GM18868 (cell line): Measurements from ENCODE around the gene TELO2.
"Not testable (repeated sequence)": the region's sequence is repeated elsewhere in the genome, so short reads cannot be mapped to it uniquely, and the experiment has no call there.

ENCODE experiments used
- ATAC-seq: cut with Tn5 transposase; IDR thresholded peaks from one replicate; pipeline ENCODE4 v1.9.1; 2021; ENCODE audit warnings: mild to moderate bottlenecking, moderate library complexity; ENCODE audit not compliant: unreplicated experiment

TELO2 gene

GRCh38 chr16:1474796-1475551 lies 18.2 kb upstream of the TELO2 start, which contains the start of gene CLCN7:
Gene CLCN7 (minus strand): TSS chr16:1475028. CDS start chr16:1474974, 54 bp downstream.
- peak; percentile 85 for ATAC-seq

DNA sequence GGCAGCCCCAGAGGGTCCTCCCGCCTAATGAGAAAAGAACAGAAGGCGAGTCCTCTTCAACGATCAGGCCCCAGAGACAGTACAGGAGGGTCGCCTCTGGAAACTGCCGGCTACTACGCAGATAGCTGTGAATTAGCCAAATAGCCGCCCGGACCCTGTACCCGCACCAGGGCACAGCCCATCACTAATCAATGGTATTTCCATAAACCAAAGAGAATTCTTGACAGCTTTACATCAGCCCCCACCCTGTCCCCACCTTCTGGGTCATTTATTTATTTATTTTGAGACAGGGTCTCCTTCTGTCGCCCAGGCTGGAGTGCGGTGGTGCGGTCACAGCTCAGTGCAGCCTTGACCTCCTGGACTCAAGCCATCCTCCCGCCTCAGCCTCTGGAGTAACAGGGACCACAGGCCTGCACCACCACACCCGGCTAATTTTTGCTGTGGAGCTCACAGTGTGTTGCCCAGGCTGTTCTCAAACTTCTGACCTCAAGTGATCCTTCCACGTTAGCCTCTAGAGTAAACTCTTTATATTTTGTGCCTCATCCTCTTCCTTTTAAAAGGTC lies 17.5 kb upstream of the TELO2 start:
- no peak for ATAC-seq

GRCh38 chr16:1477033-1477432 lies 16.1 kb upstream of the TELO2 start:
- ATAC-seq, result no peak

GRCh38 chr16:1478937-1479336 lies 14.2 kb upstream of the TELO2 start:
- not testable (repeated sequence) for ATAC-seq

DNA sequence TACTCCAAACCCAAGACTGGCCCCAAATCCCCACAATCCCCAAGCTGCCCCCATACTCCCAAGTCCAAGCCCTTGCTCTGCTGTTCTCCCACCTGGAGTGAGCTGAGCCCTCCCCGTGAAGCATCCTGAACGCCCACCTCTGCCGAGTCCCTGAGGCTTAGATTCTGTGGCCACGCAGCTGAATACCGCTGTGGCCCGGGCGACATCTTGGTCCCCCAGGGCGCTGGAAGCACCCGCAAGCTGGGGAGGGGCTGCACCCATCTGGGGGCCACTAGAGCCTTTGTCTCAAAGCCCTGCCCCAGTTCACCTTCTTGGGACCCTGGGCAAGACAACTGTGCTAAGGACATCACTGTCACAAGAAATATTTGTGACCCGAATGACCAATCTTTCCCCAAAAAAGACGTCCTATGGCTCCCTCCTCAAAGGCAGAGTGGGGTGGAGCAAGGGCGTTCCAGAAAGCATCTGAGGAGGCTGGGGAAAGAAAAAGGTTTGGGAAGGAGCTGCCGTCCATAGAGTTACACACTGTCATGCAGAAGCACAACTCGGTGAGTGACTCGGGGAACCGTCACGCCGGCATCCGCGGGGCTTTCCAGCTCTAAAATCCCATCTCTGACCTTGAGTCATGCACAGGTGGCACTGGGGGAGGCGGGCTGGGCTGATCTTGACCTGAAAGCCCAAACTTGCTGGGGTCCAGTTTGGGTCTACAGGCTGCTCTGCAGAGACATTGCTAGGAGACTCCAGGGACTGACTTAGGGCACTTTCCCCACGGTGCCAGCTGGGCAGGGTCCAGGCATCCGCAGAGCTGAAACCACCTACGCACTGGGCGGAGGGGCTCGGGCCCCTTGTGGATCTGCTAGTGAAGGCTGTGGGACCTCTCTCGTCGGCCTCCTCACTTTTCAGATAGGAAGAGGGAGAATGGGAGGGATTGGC lies 11.0 kb upstream of the TELO2 start:
- no peak for ATAC-seq

DNA sequence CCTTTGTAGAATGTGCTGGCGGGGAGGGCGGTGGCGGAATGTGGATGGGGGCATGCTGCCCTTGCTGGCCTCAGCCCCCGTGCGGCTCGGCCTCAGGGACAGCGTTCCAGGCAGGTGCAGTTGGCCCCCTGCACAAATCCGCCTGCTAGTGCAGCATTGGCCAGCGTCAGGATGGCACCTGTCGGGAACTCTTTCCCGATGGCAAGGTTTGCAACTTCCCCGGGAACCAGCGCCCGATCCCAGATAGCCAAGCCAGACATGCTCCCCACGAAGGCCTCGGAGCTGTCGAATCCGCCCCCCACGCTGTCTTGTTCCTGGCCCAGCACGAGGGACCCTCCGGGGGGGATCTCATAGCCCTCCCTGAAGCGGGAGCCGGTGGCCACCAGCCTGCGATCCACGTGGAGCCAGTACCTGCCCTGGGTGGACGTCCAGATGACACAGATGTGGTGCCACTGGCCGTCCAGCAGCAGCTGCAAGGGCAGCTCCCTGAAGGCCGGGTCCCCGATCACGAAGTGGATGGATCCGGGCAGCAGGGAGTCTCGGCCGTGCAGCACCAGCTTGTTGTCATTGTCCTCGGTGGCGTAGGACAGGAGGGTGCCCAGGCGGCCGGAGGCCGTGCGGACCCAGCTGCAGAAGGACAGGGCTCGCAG lies 7.2 kb upstream of the TELO2 start:
- no peak for ATAC-seq

GRCh38 chr16:1486551-1487390 lies 6.4 kb upstream of the TELO2 start:
- ATAC-seq, result no peak

DNA sequence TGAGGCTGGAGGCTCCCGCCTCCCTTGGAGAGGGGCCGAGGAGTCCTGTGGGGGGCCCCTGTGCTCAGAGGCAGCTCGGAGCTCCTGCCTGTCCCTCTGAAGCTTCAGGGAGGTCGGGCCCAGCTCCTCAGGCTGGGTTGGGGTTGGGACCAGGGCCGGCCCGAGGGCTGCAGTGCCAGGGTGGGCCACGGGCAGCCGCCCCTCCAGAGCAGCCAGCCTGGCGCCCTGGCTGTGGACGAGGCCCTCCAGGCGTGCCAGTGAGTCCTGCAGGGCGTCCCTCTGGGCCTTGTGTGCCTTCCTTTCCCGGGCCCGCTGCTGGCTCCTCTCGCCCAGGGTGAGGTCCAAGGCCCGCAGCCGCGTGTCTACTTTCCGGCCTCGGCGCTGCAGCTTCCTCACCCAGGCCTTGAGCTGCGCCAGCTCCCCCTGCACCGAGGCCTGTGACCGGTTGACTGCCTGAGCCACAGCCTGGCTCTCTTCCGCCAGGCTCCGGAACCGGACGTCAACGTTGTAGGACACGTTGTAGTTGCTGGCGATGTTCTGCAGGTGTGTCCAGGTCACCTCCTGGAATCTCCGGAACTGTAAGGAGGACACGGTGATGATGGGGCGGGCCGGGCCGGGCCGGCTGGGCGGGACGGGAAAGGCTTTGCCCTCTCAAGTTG lies 5.6 kb upstream of the TELO2 start:
- ATAC-seq, result no peak

GRCh38 chr16:1488054-1488601 lies 5.0 kb upstream of the TELO2 start:
- ATAC-seq, result no peak

GRCh38 chr16:1488619-1489018 lies 4.5 kb upstream of the TELO2 start, which contains the start of gene PTX4:
Gene PTX4 (minus strand): TSS chr16:1488944. CDS start chr16:1488909, 35 bp downstream.
- no peak for ATAC-seq

- ATAC-seq, result no peak
These were observed 4.1 kb upstream of the TELO2 start for GRCh38 chr16:1489077-1489476.

GRCh38 chr16:1491327-1491726 lies 1.8 kb upstream of the TELO2 start:
- no peak for ATAC-seq

GRCh38 chr16:1492082-1492922 lies 858 bp upstream of the TELO2 start:
- no peak for ATAC-seq

DNA sequence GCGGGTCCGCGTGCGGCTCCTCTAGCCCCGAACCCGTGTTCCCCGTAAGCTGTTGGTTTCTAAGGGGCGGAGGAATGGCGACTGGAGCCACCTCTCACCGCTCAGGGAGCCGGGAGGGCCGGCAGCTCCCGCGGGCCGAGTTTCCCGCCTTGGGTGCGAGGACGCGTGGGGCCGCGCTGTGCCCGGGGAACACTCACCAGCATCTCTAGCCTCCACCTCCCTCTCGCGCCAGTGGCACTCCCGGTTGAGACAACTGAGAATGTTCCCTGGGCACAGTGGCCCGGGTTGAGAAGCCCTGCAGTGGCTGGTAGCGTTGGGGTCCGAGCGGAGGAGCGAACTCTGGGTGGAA lies 560 bp downstream of the TELO2 start:
- no peak for ATAC-seq

GRCh38 chr16:1494129-1494640 lies 1.0 kb downstream of the TELO2 start:
- no peak for ATAC-seq

DNA sequence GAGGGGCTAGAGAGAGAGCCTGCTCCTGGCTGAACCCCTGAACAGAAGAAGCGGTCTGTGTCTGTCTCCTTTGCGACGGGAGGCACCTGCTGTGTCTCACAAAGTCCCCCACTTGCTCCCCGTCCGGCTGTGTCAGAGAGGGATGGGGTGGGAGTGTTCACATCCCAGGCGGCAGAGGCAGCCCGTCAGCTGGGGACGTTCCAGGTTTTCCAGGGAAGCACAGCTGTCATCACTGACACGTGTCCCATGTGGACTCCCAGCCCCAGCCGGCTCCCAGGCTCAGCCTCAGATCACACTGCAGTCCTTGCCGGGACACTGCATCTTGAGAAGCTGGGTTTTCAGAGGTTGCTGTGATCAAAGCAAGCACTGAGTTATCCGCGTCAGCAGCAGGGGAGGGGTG lies 1.6 kb downstream of the TELO2 start:
- ATAC-seq, result no peak

- ATAC-seq, result no peak
These were observed 2.2 kb downstream of the TELO2 start for GRCh38 chr16:1495211-1495888.

DNA sequence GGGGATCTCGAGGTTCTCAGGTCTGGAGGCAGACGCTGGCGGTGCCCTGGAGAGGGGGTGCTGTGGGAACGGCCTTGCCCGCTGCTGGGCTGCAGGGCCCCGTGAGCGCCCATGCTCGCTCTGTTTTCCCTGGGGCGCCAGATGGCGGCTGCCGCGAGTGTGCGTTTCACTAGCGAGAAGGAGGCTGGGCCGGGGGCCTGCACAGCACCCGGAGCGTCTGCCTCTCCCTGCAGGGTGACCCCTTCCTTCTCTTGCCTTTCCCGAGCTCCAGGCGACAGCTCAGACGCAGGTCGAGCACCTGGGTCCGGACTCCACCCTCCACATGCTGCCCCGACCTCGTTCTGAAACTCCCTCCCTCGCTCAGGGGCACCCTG lies 2.7 kb downstream of the TELO2 start:
- no peak for ATAC-seq
